Measurements from ENCODE around the gene NMT1.

Gene NMT1

GRCh38 chr17:45155483-45155882, 94.4 kb downstream of the NMT1 start:
- H3K9me3 ChIP-seq (ENCODE audit: severe bottlenecking), result no peaks in the 10 kb centered on the region
- peak overlapping the region; percentile 20 for H3K27ac ChIP-seq (ENCODE audit: poor library complexity, severe bottlenecking)
- H3K36me3 ChIP-seq (ENCODE audit: low read depth), result peaks cover 10% of the 10 kb centered on the region
- no peaks in the 10 kb centered on the region for H3K27me3 ChIP-seq (ENCODE audit: insufficient read depth, poor library complexity, severe bottlenecking)
- ATAC-seq (ENCODE audit: low read depth) (no peak), DNase-seq (ENCODE audit: low spot score) (no peak)
- H3K4me1 ChIP-seq (ENCODE audit: insufficient read depth, poor library complexity, severe bottlenecking), result peaks cover 24% of the 10 kb centered on the region
- H3K4me3 ChIP-seq (ENCODE audit: severe bottlenecking), result no peak overlapping the region
- no peak for TF ChIP-seq CTCF (IDR thresholded peaks at IDR 0.05; ENCODE audit: poor library complexity, severe bottlenecking)

GRCh38 chr17:45156242-45156641, 95.1 kb downstream of the NMT1 start:
- H3K4me1 ChIP-seq (ENCODE audit: insufficient read depth, poor library complexity, severe bottlenecking), result peaks cover 23% of the 10 kb centered on the region
- no peak for TF ChIP-seq CTCF (IDR thresholded peaks at IDR 0.05; ENCODE audit: poor library complexity, severe bottlenecking)

More at GRCh38 chr17:45156242-45156641, 95.1 kb downstream of the NMT1 start:
- H3K4me3 ChIP-seq (ENCODE audit: severe bottlenecking), result no peak overlapping the region
- DNase-seq (ENCODE audit: low spot score) (no peak), ATAC-seq (ENCODE audit: low read depth) (no peak)
- no peaks in the 10 kb centered on the region for H3K27me3 ChIP-seq (ENCODE audit: insufficient read depth, poor library complexity, severe bottlenecking)
- no peaks in the 10 kb centered on the region for H3K9me3 ChIP-seq (ENCODE audit: severe bottlenecking)
- no peak overlapping the region for H3K27ac ChIP-seq (ENCODE audit: poor library complexity, severe bottlenecking)
- H3K36me3 ChIP-seq (ENCODE audit: low read depth), result peaks cover 10% of the 10 kb centered on the region
